HuH-7 (cell line): Measurements from ENCODE around the gene OR56A5.

Experiments used
- DNase-seq: peaks from one replicate; pipeline ENCODE4 v3.0.0; 2011; ENCODE audit warnings: low spot score

OR56A5 gene

DNA sequence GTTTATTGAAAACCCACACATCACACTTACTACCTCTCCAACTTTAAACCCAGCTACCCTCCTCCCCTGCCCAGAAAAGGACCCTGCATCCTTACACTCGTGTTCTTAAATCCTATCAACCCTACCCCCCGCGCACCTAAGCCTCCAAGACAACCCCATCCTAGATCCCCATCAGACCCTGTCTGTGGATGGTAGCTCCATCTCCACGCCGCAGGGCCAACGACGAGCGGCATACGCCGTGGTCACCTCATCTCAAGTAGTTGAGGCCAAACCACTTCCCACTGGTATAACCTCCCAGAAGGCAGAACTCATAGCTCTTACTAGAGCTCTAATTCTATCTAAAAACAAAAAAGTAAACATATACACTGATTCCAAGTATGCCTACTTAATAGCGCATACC lies 35.6 kb downstream of the OR56A5 start:
- no peak for DNase-seq

DNA sequence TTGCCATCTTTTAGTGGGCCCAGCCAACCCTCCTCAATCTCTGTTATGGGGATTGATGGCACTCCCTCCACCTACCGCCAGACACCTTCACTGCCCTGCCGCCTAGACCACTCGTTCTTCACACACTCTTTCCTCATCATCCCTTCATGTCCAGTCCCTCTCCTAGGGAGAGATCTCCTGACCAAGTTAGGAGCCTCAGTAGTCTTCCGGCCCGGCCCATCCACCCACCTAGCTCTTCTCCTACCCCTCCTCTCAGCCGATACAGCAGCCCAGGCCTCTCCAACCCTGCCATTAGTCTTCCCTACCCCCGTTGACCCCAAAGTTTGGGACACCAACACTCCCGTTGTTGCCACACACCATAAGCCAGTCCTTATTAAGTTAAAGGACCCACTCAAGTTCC lies 37.2 kb downstream of the OR56A5 start:
- DNase-seq = no peak

DNA sequence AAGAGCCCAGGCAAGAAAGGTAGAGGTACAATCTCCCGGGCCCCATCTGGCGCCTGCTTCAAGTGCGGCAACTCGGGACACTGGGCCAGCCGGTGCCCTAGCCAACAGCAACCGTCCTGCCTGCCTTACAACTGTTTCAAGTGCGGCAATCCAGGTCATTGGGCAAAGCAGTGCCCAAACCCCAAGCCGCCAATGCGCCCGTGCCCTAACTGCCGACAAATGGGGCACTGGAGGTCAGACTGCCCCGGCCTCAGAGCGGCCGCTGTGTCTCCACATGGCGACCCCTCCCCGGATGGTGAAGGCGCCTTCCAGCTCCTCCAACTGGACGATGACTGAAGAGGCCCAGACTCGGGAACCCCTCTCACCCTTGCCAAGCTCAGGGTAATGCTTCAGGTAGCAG lies 37.7 kb downstream of the OR56A5 start:
- DNase-seq = no peak

DNA sequence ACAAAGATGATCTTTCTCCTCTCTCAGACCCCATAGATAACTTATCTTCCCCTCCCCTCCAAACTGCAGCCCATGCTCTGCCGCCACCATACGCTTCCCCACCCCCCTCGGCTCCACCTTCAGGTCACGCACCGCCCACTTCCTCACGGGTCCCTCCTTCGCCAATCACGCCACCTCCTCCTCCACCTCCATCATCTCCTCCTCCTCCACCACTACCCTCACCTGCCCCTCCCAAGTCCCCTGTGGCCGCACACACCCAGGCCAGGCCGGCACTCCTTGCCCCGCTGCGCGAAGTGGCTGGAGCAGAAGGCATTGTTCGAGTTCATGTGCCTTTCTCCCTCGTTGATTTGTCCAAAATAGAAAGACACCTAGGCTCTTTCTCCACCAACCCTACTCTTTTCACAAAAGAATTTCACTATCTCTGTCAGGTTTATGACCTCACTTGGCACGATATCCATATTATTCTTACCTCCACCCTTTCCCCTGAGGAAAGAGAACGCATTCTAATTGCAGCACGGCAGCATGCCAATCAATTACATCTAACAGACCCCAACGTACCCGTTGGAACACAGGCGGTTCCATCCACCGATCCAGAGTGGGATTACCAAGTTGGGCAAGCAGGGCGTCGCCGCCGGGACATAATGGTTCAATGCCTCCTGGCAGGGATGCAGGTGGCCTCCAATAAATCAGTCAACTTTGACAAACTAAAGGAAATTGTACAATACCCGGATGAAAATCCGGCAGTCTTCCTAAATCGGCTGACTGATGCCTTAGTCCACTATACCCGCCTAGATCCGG lies 38.5 kb downstream of the OR56A5 start:
- no peak for DNase-seq

DNA sequence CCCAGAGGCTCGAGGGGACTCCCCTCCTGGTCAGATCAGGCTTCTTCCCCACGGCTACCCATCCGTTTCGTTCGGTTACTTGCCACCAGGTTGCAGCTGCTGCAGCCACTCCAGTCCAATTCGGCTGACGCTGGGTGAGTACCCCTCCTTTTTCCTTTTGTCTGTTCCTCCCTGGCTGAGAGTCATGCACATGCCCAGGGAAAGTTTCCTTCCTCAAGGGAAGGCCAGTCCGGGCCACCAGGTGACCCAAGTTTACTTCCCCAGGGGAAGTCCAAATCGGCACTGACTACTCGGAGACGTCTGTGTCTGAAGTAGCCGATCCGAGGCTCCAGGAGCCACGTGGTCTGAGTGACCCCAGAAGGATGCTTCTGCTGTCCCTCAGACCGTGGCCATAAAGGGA lies 39.5 kb downstream of the OR56A5 start:
- DNase-seq = no peak

GRCh38 chr11:5928271-5928670 lies 40.0 kb downstream of the OR56A5 start:
- no peak for DNase-seq

GRCh38 chr11:5923794-5924193 lies 44.5 kb downstream of the OR56A5 start:
- no peak for DNase-seq

DNA sequence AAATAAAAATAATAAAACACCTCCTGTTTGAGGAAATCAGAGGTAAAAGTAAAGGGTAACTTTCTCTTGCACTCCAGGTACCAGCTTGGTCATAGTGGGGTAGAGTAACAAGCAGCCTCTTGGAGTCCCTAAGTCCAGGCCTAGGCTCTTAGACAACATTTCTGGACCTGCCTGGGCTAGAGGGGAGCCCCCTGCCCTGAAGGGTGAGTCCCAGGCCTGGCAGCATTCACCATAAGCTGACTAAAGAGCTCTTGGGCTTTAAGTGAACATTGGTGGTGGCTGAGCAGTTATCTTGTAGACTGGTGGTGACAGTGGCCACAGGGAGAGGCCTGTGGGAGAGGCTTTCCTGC lies 44.9 kb downstream of the OR56A5 start:
- DNase-seq = no peak

DNA sequence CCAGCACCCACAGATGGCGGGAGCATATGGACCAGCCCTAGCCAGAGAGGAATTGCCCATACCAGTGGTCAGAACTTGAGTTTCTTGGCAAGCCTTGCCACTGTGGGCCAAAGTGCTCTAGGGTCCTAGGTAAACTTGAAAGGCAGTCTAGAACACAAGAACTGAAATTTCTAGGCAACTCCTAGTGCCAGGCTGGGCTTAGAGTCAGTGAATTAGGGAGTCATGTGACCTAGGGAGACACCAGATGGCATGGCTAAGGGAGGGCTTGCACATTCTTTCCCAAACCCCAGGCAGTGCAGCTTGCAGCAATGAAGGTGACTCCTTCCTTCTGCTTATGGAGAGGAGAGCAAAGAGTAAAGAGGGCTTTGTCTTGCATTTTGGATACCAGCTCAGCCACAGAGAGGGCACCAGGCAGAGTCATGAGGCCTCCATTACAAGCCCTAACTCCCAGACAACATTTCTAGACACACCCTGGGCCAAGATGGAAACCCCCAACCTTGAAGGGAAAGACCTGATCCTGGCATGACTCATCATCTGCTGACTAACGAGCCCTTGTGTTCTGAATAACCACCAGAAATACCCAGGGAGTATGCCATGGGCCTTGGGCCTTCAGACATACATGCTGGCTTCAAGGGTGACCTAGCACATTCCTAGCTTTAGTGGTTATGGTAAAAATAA lies 45.4 kb downstream of the OR56A5 start:
- DNase-seq = no peak
